ENCODE measurements around the gene PLEKHD1.

DNA sequence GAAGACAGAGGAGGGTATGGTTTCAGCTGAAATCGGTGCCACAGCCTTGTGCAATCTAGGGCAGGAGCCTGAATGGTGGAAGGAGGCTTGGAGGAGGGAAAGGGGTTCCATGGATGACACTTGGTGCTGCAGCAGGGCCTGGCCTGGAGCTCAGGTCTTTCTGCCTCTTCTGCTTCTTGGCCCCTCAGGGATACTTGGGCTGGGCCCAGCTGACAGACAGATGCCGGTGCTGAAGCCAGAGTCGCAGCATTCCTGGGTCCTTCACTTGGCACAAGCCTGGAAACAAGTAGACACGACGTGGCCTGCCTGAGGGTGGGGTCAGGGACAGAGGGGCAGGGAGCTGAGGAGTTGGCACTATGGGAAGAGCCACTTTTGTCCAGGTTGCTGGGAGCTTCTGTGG is 4.4 kb upstream of the PLEKHD1 start:
- no peak for TF ChIP-seq CTCF (IDR thresholded peaks at IDR 0.05; ENCODE audit: low read depth, low read length, poor library complexity, severe bottlenecking)
- no peak for TF ChIP-seq EZH2phosphoT487 (IDR thresholded peaks at IDR 0.05; ENCODE audit: borderline replicate concordance, low read length)
